NCI-H1694 treated with DMSO at 0.1 percent for 48 hours (cell line): ENCODE measurements around the gene PLCB3.
"Not testable (repeated sequence)": the region's sequence is repeated elsewhere in the genome, so short reads cannot be mapped to it uniquely, and the experiment has no call there.

Source experiments
- DNase-seq: peaks from one replicate; lab custom pipeline; 2025; lab: John Stamatoyannopoulos, UW

Gene PLCB3

DNA sequence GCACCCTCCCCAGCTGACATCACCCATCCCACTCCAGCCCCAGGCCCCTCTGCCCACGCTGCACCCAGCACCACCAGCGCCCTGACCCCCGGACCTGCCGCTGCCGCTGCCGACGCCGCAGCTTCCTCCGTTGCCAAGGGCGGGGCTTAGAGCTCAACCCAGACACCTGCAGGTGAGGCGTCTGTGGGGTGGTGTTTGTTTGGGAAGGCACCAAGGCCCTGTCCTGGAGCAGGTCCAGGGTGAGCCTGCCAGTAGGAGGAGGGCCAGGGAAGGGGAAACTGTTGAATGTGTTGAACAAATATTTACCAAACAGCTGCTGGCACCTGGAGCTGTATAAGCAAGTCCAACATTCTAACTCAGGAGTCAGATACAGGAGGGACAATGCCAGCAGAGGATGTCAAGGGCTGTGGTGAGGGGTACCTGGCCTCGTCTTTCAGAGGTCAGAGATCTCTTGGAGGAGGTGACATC is 13.8 kb upstream of the PLCB3 start:
- no peak for DNase-seq

DNA sequence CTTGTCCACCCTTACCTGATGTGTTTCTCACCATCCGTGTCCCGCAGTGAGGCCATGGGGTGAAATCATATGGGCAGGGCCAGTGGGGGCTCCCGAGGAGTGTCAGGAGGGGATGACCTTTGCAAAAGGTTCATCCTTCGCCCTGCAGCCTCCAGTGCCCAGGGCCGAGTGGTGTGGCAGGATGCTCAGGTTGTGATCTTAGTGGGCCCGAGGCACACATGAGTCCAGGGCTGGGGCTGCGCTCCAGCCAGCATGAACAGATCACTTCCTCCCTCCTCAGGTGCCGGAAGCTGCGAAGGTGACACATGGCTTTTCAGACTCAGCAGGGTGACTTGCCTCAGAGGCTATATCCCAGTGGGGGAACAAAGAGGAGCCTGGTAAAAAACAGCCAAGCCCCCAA is 13.3 kb upstream of the PLCB3 start:
- DNase-seq: no peak

DNA sequence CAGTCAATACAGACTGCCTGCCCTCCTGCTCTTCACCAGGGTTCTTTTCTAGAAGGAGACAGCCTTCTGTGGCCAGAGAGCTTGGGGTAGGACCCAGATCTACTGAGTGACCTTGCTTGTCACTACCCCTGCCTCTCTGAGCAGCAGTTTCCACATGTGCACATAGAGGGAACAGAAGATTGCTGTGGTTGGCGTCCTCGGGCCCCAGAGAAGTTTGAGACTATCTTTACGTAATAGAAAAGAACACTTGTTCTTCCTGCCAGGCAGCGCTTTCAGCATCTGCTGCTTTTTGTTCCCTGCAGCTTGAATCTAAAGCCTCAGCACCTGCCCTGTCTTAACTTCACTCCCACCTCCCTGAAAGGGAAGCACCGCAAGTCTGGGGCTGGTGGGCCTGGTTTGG is 12.3 kb upstream of the PLCB3 start:
- DNase-seq: no peak

DNA sequence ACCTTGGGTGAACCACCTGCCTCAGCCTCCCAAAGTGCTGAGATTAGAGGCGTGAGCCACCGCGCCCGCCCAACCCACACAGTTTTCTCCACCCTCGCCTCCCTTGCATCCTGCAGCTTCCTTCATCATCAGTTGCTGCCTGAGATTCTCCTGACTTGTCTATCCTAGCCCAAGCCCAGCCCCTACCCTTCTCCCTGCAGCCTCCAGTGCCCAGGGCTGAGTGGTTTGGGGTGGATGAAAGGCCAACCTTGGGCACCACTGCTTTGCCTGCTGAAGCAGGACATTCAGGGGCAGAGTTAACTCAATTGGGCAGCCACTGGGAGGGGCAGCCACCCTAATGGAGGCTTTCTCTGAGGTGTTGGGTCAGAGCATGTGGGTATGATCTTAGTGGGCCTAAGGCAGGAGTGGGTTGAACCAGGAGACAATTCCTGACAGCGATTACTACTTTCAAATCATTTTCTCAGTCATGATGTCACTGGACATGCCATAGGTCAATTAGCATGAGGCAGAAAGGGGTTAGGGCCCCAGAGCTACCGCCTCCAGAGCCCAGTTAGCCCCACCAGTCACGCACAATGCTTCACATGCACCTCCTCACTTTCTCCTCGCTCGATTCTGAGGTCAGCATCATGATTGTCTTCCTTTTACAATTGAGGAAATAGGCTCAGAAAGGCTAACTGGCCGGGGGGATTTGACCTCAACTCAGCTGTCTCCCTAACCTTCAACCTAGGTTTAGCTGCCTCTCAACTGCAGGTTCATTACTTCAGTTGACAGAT is 11.5 kb upstream of the PLCB3 start:
- no peak for DNase-seq

DNA sequence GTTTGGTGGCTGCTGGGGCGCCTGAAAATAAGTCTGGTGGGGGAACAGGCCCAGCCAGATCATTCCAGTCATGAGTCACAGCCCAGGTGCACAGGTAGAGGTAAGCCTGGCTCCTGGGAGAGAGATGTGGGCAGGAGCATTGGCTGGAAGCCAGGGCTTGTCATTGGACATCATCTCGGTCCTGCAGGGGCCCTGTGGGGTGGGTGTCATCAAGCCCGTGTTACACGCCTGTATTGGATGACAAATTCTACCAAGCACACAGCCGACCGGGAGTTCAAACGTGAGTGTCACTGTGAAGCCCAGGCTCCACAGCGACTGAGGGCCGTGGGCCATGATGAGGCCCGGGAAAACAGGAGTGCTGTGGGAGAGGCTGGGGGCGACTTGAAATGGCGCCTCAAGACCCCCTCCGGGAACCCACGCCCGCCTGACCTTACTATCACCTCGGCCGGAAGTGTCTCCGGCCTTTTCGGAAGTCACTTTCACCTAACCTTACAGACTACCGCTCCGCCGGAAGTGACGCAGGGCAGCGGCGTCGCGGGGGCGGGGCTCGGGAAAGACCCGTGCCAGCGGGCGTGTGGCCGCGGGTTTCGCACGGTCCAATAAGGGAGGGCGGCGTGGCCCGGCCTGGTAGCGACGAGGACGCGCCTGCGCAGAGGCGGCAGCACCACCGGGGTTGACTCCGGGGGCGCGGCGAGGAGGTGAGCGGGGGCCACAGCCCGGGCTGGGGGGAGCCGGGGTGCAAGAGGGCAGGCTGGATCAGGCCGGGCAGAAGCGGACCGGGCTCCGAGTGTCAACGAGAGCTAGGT is 10.7 kb upstream of the PLCB3 start, which contains the start of gene FKBP2:
FKBP2 (plus strand) TSS at position 661 of the 806 bp plus-strand sequence. CDS start 1,293 bp downstream, outside the sequence.
- DNase-seq: peak; percentile 87

DNA sequence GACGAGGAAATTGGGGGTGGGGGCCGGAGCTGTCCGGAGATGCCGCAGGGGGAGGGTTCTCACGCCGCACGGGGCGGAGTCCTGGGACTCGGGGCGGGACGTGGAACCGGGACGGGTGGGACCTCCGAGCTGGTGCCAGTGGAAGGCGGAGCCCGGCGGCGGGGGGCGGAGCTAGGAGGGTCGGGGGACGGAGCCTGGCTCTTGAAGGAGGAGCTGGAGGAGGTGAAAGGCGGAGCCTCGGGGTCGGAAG is 10.2 kb upstream of the PLCB3 start:
- DNase-seq: peak; percentile 88

DNA sequence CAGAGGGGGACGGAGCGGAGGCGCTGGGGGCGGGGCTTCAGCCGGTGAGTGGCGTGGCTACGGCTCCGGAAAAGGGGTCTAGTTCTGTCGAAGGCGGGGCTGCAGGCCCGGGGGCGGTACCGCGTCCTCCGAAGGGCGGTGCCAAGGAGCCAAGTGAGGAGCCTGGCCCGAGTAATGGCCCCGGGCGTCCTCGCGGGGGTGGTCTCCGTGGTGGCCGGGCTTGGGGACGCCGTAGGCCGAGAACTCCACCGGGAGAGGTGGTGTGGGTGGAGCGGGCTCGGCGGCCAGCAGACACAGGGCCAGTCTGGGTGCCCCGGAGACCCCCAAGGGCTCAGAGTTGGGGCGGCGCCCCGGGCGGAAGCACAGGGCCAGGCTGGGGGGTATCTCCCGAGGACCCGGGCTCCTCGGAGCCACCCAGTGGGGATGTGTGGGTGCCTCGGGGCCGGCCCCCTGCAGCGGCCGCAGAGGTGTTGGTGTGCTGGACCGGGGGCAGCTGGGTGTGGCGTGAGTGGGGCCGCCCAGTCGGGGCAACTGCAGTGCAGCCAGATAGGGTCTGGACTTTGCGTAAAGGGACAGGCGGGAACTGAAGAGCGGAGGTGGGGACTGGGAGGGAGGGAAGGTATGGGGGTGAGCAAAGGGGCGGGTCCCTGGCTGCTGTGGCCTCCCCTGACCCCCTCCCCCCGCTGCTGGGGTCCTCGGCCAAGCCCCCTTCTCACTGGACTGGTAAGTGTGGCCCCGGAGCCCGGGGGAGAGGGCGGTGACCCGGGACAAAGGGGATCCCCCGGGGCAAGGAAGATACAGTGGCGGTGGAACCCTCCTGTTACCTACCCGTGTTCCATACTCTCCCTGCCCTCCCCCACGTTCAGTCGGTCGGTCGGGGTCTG is 9.6 kb upstream of the PLCB3 start:
- no peak for DNase-seq

DNA sequence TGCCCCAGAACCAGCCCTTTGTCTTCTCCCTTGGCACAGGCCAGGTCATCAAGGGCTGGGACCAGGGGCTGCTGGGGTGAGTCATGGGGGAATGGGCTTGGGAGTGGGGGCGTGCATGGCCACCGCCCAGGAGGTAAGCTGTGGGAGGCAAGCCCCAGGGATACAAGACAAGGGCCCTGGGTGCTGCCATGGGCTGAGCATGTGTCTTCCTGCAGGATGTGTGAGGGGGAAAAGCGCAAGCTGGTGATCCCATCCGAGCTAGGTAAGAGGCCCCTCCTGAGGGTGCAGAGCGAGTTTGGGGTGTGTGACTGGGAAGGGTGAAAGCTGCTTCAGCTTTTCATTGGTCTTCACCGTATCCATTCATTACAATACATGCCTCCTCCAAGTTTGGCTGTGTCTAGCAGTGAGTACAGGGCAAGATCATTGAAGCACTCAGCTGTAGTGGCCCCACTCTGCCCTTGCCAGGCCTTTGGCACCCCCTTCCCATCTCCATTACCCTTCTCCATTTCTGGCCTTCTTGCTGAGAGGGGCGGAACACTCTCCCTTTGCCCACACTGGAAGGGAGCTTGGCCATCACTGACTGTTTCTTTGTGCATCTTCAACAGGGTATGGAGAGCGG is 8.0 kb upstream of the PLCB3 start:
- no peak for DNase-seq

DNA sequence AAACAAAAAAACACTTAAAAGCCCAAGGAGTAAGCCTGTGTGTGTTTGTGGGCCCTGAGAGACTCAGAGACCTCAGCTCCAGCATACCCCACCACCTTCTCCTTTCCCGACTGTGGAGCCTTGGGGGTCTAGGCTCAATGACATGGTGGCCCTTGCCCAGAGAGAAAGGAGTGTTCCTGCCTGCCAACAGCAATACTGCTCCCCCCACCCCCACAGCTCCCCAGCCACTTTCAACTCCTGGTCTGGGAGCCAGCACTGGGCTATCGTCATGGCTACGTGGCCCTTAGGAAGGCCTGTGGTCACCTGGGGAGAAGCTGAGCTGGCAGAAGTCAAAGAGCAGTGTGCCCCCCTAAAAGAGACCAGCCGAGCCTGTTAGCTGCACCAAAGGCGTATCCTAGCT is 7.2 kb upstream of the PLCB3 start:
- DNase-seq: no peak

DNA sequence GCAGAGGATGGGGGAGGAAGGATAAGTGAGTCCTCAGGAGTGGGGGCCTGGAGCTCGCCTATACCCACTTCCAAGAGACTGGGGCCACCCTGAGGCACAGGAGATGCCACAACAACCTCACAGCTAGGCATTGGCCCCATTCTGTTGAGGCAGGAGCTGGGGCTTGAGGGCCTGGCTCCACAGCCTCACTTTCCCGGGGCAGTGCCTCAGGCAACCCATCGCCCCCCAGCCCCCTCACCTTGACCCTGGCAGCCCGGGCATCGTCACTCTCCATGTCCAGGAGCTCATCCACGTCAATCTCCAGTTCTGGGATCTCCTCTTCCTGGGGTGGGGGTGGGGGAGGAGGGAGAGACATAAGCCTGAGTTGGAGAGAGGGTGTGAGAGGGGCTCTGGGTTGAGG is 6.4 kb upstream of the PLCB3 start:
- no peak for DNase-seq

DNA sequence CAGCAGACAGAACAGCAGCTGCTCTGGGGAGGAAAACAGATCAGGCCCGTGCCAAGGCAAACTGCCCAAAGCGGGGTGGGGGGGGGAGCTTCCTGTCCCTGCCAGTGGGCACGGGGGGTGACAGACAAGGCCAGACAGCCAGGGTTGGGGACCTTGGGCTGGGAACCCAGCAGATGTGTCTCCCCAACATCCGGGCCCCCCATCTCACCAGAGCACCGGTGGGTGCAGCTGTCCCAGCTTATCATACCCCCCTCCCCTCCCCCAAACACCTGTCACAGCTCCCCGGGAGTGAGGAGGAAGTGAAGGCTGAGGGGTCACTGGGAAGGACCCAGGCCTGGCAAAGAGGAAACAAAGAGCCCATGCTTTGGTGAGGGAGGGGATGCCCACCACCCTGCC is 5.9 kb upstream of the PLCB3 start:
- DNase-seq: no peak

DNA sequence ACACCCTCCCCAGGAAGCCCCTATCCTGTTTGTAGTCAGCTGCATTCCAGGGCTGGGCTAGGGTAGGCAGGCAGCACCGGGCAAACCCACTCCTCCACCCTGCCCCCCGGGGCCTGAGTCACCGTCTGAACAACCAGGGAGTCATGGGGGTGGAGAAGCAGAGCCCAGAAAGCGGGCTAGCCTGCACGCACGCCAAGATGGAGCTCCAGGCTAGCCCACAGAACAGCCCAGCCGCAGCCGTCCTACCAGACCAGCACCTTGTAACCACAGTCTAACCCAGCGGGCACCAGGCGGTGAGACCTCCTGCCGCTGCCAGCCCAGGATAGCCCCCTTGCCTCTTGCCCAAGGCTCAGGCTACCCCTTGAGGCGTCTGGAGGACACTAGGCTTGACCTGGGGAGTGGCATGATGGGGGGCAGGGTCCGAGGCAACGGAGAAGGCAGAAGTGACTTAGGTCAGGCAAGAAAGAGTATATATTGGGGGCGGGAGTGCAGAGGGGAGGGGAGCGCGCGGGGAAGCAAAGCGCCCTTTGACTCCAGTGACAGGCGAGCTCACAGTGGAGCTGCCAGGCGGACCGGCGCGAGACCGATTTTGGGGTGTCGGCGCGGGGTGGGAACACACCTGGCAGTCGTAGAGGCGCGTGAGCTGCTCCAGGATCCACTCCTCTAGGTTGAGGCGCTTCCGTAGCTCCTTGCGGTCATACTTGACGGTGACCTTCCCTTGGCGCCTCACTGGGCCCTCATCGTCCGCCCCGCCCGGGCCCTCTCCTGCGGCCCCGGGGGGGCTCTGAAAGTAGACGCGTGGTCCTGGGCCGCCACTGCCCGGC is 5.3 kb upstream of the PLCB3 start:
- DNase-seq: no peak

DNA sequence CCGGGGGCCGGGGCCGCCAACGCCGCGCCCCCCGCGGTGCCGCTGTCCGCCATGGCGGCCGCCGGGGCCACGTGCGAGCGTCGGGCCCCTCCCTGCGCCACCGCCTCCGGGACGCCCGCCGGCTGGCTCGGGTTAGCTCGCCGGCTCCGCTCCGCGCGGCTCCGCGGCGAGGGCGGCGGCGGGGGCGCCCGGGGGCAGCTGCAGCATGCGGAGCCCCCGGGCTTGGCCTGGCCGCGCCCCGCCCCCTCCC is 4.8 kb upstream of the PLCB3 start:
- not testable (repeated sequence) for DNase-seq

DNA sequence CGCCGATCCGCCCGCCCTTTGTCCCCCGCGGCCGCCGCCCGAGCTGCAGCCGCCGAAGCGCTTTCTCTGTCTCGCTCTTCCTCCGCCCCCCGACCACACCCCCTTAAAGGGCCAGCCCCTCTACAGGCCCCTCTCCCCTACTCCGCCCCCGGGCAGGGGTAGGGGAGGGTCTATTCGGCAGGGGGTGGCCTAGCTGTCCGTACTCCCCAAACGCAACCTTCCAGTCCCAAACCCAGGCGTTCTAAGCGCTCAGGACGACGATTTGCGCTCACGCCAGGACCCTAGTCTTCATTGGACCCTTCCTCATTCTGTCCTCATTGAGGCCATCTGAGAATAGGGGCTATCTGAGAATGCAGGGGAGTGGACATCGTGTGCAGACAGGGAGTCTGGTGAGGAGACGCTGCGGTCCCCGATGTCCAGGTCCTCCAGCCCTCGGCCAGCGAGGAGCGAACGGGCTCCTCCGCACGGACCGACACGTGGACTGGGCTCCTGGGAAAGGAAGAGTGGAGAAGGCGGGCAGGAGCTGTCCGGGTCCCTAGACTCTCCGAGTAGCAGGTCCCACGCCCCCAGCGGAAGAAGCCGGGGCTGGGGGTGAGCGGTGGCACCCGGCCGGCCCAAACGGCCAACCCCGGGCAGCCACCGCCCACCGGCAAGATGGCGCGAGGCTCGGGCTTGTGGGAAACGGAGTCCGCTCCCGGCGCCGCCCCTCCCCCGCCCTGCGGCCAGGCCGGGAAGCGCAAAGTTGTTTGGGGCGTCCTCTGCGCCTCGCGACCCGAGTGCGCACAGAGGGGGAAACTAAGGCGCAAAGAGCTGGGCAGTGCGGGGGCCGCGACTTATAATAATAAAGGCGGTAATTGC is 4.2 kb upstream of the PLCB3 start, which contains the start of gene PPP1R14B:
PPP1R14B (minus strand) TSS at position 73 of the 858 bp plus-strand sequence. CDS start 270 bp downstream, outside the sequence.
- peak; percentile 46 for DNase-seq

DNA sequence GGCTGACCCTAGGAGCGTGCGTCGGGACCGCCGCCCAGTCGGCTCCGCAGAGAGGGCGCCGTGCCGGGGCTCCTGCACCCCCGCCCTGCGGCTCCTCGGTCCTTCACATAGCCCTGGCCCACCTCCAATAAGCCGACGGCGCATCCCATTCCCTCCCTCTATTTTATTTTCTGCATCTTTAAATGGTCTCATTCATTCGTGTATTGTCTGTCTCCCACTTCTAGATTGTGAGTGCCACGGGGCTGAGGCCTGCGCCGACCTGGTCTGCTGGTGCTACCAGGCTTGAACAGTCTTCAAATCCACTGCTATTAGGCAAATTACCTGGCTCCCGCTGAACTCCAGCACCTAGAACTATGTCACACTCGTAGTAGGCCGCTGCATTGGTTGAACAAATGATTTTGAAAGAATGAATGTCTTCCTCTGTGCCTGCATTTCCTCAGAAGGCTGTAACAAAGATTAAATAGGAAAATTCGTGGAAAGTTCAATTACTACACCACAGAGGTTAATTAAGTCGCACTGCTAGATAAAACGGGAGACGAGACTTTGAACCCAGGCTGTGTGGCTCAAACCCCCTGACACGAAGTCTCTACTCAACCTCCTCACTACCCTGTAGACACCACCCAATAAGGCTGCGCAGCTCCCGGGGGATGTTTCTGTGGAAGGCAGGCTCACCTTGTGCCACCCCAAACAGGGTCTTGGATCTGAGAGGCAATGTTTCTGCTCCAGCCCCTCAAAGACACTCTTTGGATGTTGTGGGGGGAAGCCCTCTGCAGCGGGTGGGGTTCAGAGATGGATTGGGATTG is 3.4 kb upstream of the PLCB3 start:
- DNase-seq: no peak

DNA sequence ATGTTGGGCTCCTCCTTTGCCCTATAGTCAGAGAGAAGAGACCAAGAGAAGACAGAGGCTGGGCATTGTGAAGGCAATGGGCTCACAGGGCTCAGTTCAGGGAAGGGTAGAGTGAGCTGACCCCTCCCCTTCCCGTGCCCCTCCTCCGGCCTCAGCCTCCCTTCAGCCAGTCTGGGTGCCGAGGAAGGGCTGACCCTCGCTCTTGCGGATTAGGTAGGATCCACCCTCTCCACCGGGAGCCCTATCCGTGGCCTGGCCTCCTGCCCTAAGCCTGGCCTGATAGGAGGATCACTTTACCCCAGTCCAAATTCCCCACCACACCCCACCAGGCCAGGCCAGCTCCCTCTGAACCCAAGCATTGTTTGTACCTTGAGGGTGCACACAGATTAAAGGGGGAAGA is 2.8 kb upstream of the PLCB3 start:
- DNase-seq: no peak

DNA sequence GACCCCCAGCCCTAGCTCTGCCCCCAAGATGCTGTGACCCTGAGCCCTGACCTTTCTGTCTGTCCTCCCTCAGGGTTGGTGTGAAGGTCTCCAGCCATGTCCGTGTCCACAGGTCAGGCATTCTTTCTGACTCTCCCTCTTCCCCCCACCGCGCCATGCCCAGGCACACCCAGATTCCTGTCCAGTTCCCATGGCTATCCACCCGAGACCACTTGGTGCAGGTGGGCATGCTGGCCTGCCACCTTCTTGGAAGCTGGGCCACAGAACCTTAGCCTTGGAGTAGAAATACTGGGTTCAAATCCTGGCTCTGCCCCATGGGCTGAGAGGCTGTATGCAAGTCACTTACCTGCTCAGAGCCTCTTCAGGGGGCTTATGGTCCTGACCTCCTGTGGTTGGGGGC is 2.3 kb upstream of the PLCB3 start:
- no peak for DNase-seq

DNA sequence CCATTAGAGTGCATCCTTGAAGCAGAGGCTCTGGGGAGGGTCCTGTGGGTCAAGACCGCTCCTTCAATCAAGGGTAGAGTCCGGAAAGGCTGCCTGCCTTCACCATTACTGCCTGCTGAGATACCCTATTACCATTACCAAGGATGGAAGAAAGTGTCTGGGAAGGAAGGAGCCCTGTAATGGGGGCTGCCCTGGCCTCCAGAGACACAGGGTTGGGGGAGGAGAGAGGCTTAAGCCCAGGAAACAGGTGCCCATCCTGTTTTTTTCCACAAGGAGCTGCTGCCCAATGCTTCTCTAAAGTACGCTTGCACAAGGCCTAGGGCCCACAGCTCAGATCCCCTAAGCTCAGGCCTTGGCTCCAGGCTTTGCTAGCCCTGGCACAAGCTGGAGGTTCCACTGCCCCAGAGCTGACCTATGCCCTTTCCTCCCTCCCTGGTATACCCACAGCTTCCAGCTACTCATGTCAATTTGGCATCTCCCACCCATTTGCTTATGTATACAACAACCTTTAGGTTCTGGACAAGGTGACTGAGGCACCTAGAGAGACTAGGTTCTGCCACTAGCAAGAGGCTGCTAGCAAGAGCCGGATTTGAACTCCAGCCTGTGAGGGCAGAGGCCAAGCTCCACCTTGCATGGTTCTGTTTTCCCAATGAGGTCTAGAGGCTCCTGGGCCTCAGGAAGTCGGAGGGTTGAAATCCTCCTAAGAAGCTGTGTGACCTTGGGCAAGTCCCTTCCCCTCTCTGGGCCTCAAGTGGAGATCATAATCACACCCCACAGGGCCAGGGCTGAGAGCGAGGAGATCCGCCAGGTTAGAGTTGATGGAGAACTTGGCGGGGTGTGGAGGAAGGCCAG is 1.5 kb upstream of the PLCB3 start:
- no peak for DNase-seq
